ENCODE data around the gene OR6Q1.

DNA sequence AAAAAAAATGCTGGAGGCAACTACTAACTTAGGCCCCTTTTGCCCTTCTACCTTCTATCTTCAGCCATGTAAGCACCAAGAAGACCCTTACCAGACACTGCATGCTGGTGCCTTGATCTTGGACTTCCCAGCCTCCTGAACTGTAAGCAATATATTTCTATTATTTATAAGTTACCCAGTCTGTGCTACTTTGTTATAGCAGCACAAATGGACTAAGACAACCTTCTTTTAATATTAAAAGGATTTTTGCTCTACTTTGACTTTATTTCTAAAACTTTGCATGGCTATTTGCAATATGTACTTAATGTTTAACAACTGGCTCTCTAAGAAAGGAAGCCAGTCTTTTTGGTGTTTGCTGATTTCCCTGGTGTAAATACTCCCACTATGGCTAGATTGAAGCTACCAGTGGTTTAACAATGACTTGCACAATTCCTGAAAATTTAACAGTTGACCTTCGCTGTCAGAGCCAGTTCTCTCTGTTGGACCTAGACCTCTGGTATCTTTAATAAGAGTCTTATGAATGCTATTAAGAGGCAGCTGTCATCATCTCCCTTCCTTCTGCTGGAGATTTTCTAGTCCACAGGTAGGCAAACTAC is 25.2 kb downstream of the OR6Q1 start:
- TF ChIP-seq EGR1 (IDR thresholded peaks at IDR 0.05) (no peak), CREB1 (IDR thresholded peaks at IDR 0.05; ENCODE audit: low read depth) (no peak), EP300 (IDR thresholded peaks at IDR 0.05; ENCODE audit: borderline replicate concordance) (no peak)

All from Ishikawa (cell line).